Kidney (tissue), 14 donors: ENCODE measurements around the gene OR51E2. TPM values are rescaled to one million over a fixed set of nuclear protein-coding genes. Genes with fewer than 3 reads are reported as not detected.

Experiments used
- DNase-seq, 5 donors: peaks; one replicate each; pipeline ENCODE4 v3.0.0-alpha.2; 2013 to 2020
- FAIRE-seq: peaks from 2 replicates; lab custom pipeline; 2012; peaks lifted over from hg19 to GRCh38; lab: Jason Lieb, UNC
- H3K27ac ChIP-seq, 2 donors: one replicate each; pipeline ENCODE4 v1.7.0; 2013; ENCODE audit warnings: low read depth in 2 of 2, low read length in 2 of 2, inconsistent platforms in 1 of 2
- H3K27me3 ChIP-seq: one replicate; pipeline ENCODE4 v1.7.1; 2013; ENCODE audit warnings: low read length, inconsistent platforms; ENCODE audit not compliant: control insufficient read depth, insufficient read depth
- H3K36me3 ChIP-seq, 3 donors: one replicate each; pipeline versions ENCODE4 v1.7.0 to v1.7.1; 2013; ENCODE audit warnings: low read length in 3 of 3, control low read depth in 1 of 3, inconsistent platforms in 1 of 3; ENCODE audit not compliant: insufficient read depth in 3 of 3, control insufficient read depth in 2 of 3
- H3K4me1 ChIP-seq, 3 donors: one replicate each; pipeline versions ENCODE4 v1.7.0 to v1.7.1; 2013; ENCODE audit warnings: low read length in 3 of 3, inconsistent platforms in 1 of 3, low read depth in 1 of 3; ENCODE audit not compliant: control insufficient read depth in 2 of 3, insufficient read depth in 2 of 3
- H3K4me3 ChIP-seq, 3 donors: one replicate each; pipeline versions ENCODE4 v1.7.0 to v1.8.1; 2013; ENCODE audit warnings: low read length in 3 of 3, control low read depth in 1 of 3, inconsistent platforms in 1 of 3
- H3K9ac ChIP-seq, 3 donors: one replicate each; pipeline versions ENCODE4 v1.7.0 to v1.7.1; 2013; ENCODE audit warnings: low read length in 3 of 3, control low read depth in 1 of 3, inconsistent platforms in 1 of 3
- H3K9me3 ChIP-seq, 3 donors: one replicate each; pipeline versions ENCODE4 v1.7.0 to v1.7.1; 2013; ENCODE audit warnings: low read length in 3 of 3, control low read depth in 1 of 3, inconsistent platforms in 1 of 3; ENCODE audit not compliant: control insufficient read depth in 2 of 3, insufficient read depth in 1 of 3
- CTCF ChIP-seq: IDR thresholded peaks from 3 replicates; pipeline ENCODE4 v1.5.1; 2012; ENCODE audit warnings: mild to moderate bottlenecking, moderate library complexity, borderline replicate concordance; ENCODE audit not compliant: insufficient read depth; ENCODE audit errors: extremely low read depth
- intact Hi-C: fragments of 100-400 bp; cut with DNase I; formaldehyde crosslinking; loops from one replicate; pipeline ENCODE4 v1.11.1; 2022
- polyA plus RNA-seq: library from polyadenylated mRNA; stranded (reverse); fragments of 350-450 nt; fragmentation: Illumina TruSeq; extraction: RNeasy Lipid Tissue Mini Kit (QIAGEN cat#74804); gene quantifications from one replicate; pipeline ENCODE4 v1.2.3, GENCODE V29; 2014; ENCODE audit warnings: low read depth, low replicate concordance; ENCODE audit not compliant: insufficient read depth
- total RNA-seq: library from RNA; stranded (reverse); fragmentation: NEBNext Ultra II Directional; extraction: Animal tissue kit (Norgen Biotek cat#: 25700); gene quantifications from one replicate; pipeline ENCODE4 v1.2.1, GENCODE V29; 2021
- donor health status: control.
- donor health status: control.
- donor health status: control.
- donor health status: control.
- donor health status: control.
- donor health status: DM: yes; HTN: yes; CAD: no.
- donor health status: Normal renal cell carcinoma (clear cell type).

Gene OR51E2
- total and polyA plus RNA-seq, 2 donors from 2014 or later, result 0.95 to 1.2 TPM

GRCh38 chr11:4714300-4714699, 16.6 kb upstream of the OR51E2 start:
- no peaks in the 10 kb centered on the region for H3K9me3 ChIP-seq
- intact Hi-C loops, result no loop called here
- FAIRE-seq (no peak), DNase-seq (no peak)
- H3K27me3 ChIP-seq, result no peaks in the 10 kb centered on the region
- no peaks in the 10 kb centered on the region for H3K36me3 ChIP-seq
- TF ChIP-seq CTCF, result no peak
- H3K4me3 ChIP-seq, result no peak overlapping the region
- no peak overlapping the region for H3K27ac ChIP-seq
- no peak overlapping the region for H3K9ac ChIP-seq
- H3K4me1 ChIP-seq, result no peaks in the 10 kb centered on the region

- no peaks in the 10 kb centered on the region for H3K4me1 ChIP-seq
- intact Hi-C loops, result no loop called here
- no peaks in the 10 kb centered on the region for H3K9me3 ChIP-seq
- H3K27me3 ChIP-seq, result no peaks in the 10 kb centered on the region
- H3K27ac ChIP-seq, result no peak overlapping the region
- FAIRE-seq, result no peak
- H3K9ac ChIP-seq, result no peak overlapping the region
- TF ChIP-seq CTCF, result no peak
- H3K4me3 ChIP-seq, result no peak overlapping the region
- H3K36me3 ChIP-seq, result no peaks in the 10 kb centered on the region
- DNase-seq, result peak in 2 of 5 donors; percentile 57
Observed at GRCh38 chr11:4713241-4713640, 15.6 kb upstream of the OR51E2 start.

GRCh38 chr11:4704790-4705334, 7.2 kb upstream of the OR51E2 start:
- Histone ChIP-seq H3K4me1 (peaks cover 0 to 9% (median 0%) of the 10 kb centered on the region in 3 donors), H3K27me3 (no peaks in the 10 kb centered on the region), H3K4me3 (no peak overlapping the region), H3K9ac (no peak overlapping the region), H3K9me3 (no peaks in the 10 kb centered on the region), H3K36me3 (no peaks in the 10 kb centered on the region), H3K27ac (no peak overlapping the region)
- FAIRE-seq (no peak), DNase-seq (peak in 2 of 5 donors; percentile 43 to 72)
- no peak for TF ChIP-seq CTCF
- intact Hi-C loops, result no loop called here
